Spleen (tissue), 11 donors: ENCODE measurements around the gene LRRC3. TPM values are rescaled to one million over a fixed set of nuclear protein-coding genes. Genes with fewer than 3 reads are reported as not detected.

Source experiments
- DNase-seq: peaks from one replicate; pipeline ENCODE4 v3.0.0-alpha.2; 2020
- H3K27ac ChIP-seq, 8 donors: fragments of 200-600 bp; sonication (generic) in 7 of 8; 1 replicate in 4 of 8; 2 replicates in 4 of 8; pipeline versions ENCODE4 v1.5.0 to v1.8.0; 2016 to 2021; ENCODE audit warnings: inconsistent platforms in 4 of 8, mild to moderate bottlenecking in 4 of 8, moderate library complexity in 1 of 8
- H3K27me3 ChIP-seq, 7 donors: fragments of 200-600 bp; sonication (generic) in 6 of 7; replicated peaks in 1 of 7; 1 replicate in 4 of 7; 2 replicates in 3 of 7; pipeline versions ENCODE4 v1.5.0 to v1.8.0; 2016 to 2021; ENCODE audit warnings: inconsistent platforms in 3 of 7, mild to moderate bottlenecking in 1 of 7
- H3K36me3 ChIP-seq, 6 donors: fragments of 200-600 bp; sonication (generic) in 5 of 6; 1 replicate in 4 of 6; 2 replicates in 2 of 6; pipeline versions ENCODE4 v1.5.0 to v1.8.0; 2016 to 2021; ENCODE audit warnings: inconsistent platforms in 2 of 6
- H3K4me1 ChIP-seq, 6 donors: fragments of 200-600 bp; sonication (generic) in 5 of 6; 1 replicate in 3 of 6; 2 replicates in 3 of 6; pipeline versions ENCODE4 v1.5.0 to v1.8.0; 2016 to 2021; ENCODE audit warnings: inconsistent platforms in 3 of 6
- H3K4me3 ChIP-seq, 8 donors: fragments of 200-600 bp; sonication (generic) in 7 of 8; 1 replicate in 4 of 8; 2 replicates in 4 of 8; pipeline versions ENCODE4 v1.5.0 to v1.8.0; 2016 to 2021; ENCODE audit warnings: inconsistent platforms in 4 of 8, mild to moderate bottlenecking in 4 of 8, moderate library complexity in 2 of 8
- H3K9me3 ChIP-seq, 8 donors: fragments of 200-600 bp; sonication (generic) in 7 of 8; 1 replicate in 4 of 8; 2 replicates in 4 of 8; pipeline versions ENCODE4 v1.5.0 to v1.8.0; 2016 to 2021; ENCODE audit warnings: inconsistent platforms in 4 of 8
- CTCF ChIP-seq, 11 experiments: fragments of 200-600 bp in 7 of 11; fragments of 450-650 bp in 4 of 11; sonication (generic) in 4 of 11; IDR thresholded peaks in 8 of 11; conservative IDR thresholded peaks in 3 of 11; 1 replicate in 7 of 11; 2 replicates in 4 of 11; pipeline versions ENCODE4 v1.4.0 to v1.8.0; 2016 to 2021; ENCODE audit warnings: antibody characterized with exemption in 11 of 11, inconsistent platforms in 4 of 11, mild to moderate bottlenecking in 1 of 11
- POLR2A ChIP-seq, 3 donors: fragments of 450-650 bp; IDR thresholded peaks; one replicate each; pipeline ENCODE4 v1.5.1; 2017; ENCODE audit warnings: antibody characterized with exemption in 3 of 3, mild to moderate bottlenecking in 1 of 3
- POLR2AphosphoS5 ChIP-seq, 3 donors: sonication (generic); formaldehyde crosslinking; IDR thresholded peaks; one replicate each; pipeline ENCODE4 v1.5.1; 2017; ENCODE audit warnings: antibody characterized with exemption in 3 of 3
- WGBS, 5 donors: extraction: QIAGEN DNeasy Blood & Tissue Kit in 3 of 5; methylation state at CpG; one replicate each; pipeline versions ENCODE4 v1.1.5 to v1.1.7; 2013 to 2018; 5-methylcytosine and 5-hydroxymethylcytosine counted together
- intact Hi-C: fragments of 100-400 bp; cut with DNase I; formaldehyde crosslinking; loops from one replicate; pipeline ENCODE4 v1.15.0; 2023; ENCODE audit warnings: low total_unique reads
- polyA plus RNA-seq, 3 donors: library from polyadenylated mRNA; stranded (reverse); fragments of 200-250 nt; gene quantifications; one replicate each; pipeline ENCODE4 v1.2.1, GENCODE V29; 2013
- total RNA-seq, 7 donors: library from RNA; depleted of rRNA in 3 of 7; stranded (reverse); fragments of >200 nt in 3 of 7; fragmentation: NEBNext Ultra II Directional in 4 of 7; extraction: Animal tissue kit (Norgen Biotek cat#: 25700) in 4 of 7; gene quantifications; one replicate each; pipeline versions ENCODE4 v1.1.0 to v1.2.1, GENCODE V29; 2016 to 2021
- donor health status: healthy with polysubstance abuse.
- donor health status: DM: no; HTN: no; CAD: no; lungs with moderate emphysema.
- donor health status: DM: no; HTN: no; CAD: no.
- donor health status: Bipolar disorder and iron deficiency.
- donor health status: healthy.
- donor health status: DM: no; HTN: no; CAD: no.
- donor health status: DM: yes; HTN: yes; CAD: no.

The LRRC3 gene
- total and polyA plus RNA-seq, 10 donors: 0.24 to 4.9 (median 2.5) TPM

GRCh38 chr21:44436111-44436611 lies 19.1 kb upstream of the LRRC3 start:
- WGBS, 5 donors: 92 to 99% (median 94%) methylated on average over 11 to 13 of the region's 13 CpGs
- intact Hi-C loops: loop anchor here (10.0 kb wide), 1 partner anchor 101 kb away; the partner anchor contains the start of gene CFAP410

GRCh38 chr21:44436958-44437357 lies 18.4 kb upstream of the LRRC3 start:
- peak; percentile 44 for DNase-seq
- intact Hi-C loops: loop anchor here (10.0 kb wide), 1 partner anchor 102 kb away; the partner anchor contains the start of gene CFAP410
- WGBS, 5 donors: 88 to 96% (median 92%) methylated on average over 6 to 18 of the region's 18 CpGs
- peaks cover 0 to 4% (median 0%) of the 10 kb centered on the region in 7 donors for H3K27me3 ChIP-seq
- peaks cover 0 to 100% (median 50%) of the 10 kb centered on the region in 6 donors for H3K36me3 ChIP-seq
- no peak overlapping the region for H3K27ac ChIP-seq
- H3K9me3 ChIP-seq: no peaks in the 10 kb centered on the region
- peak in 1 of 3 donors; percentile 5 for TF ChIP-seq POLR2AphosphoS5 (IDR thresholded peaks at IDR 0.05)
- no peak for TF ChIP-seq POLR2A (IDR thresholded peaks at IDR 0.05)
- no peak for TF ChIP-seq CTCF (IDR thresholded peaks at IDR 0.05 in 8 of 11, conservative IDR thresholded peaks at IDR 0.05 in 3 of 11)
- peaks cover 0 to 12% (median 5%) of the 10 kb centered on the region in 6 donors for H3K4me1 ChIP-seq
- no peak overlapping the region for H3K4me3 ChIP-seq

More at GRCh38 chr21:44436111-44436611, 19.1 kb upstream of the LRRC3 start:
- H3K36me3 ChIP-seq: peaks cover 0 to 94% (median 42%) of the 10 kb centered on the region in 6 donors
- H3K4me1 ChIP-seq: peaks cover 0 to 12% (median 5%) of the 10 kb centered on the region in 6 donors
- DNase-seq: peak; percentile 61
- peaks cover 0 to 6% (median 2%) of the 10 kb centered on the region in 8 donors for H3K9me3 ChIP-seq
- H3K27me3 ChIP-seq: peaks cover 0 to 4% (median 0%) of the 10 kb centered on the region in 7 donors
- no peak overlapping the region for H3K27ac ChIP-seq
- no peak overlapping the region for H3K4me3 ChIP-seq
- no peak for TF ChIP-seq POLR2AphosphoS5 (IDR thresholded peaks at IDR 0.05)
- no peak for TF ChIP-seq POLR2A (IDR thresholded peaks at IDR 0.05)
- TF ChIP-seq CTCF (IDR thresholded peaks at IDR 0.05 in 8 of 11, conservative IDR thresholded peaks at IDR 0.05 in 3 of 11): no peak

- 72 to 95% (median 87%) methylated on average over 5 of the region's 5 CpGs for WGBS, 5 donors
- Histone ChIP-seq H3K4me1 (peaks cover 0 to 12% (median 5%) of the 10 kb centered on the region in 6 donors), H3K27me3 (peaks cover 0 to 4% (median 0%) of the 10 kb centered on the region in 7 donors), H3K36me3 (peaks cover 0 to 100% (median 53%) of the 10 kb centered on the region in 6 donors), H3K27ac (no peak overlapping the region), H3K9me3 (no peaks in the 10 kb centered on the region), H3K4me3 (no peak overlapping the region)
- intact Hi-C loops: loop anchor here (10.0 kb wide), 1 partner anchor 103 kb away; the partner anchor contains the start of gene CFAP410
- DNase-seq: no peak
- TF ChIP-seq POLR2AphosphoS5 (IDR thresholded peaks at IDR 0.05): no peak
- TF ChIP-seq CTCF (IDR thresholded peaks at IDR 0.05 in 8 of 11, conservative IDR thresholded peaks at IDR 0.05 in 3 of 11): no peak
Observed at GRCh38 chr21:44437371-44437695, 18.0 kb upstream of the LRRC3 start.

GRCh38 chr21:44437696-44438431 lies 17.4 kb upstream of the LRRC3 start:
- no peak for TF ChIP-seq POLR2AphosphoS5 (IDR thresholded peaks at IDR 0.05)
- TF ChIP-seq POLR2A (IDR thresholded peaks at IDR 0.05): no peak
- TF ChIP-seq CTCF (IDR thresholded peaks at IDR 0.05 in 8 of 11, conservative IDR thresholded peaks at IDR 0.05 in 3 of 11): no peak
- peaks cover 0 to 100% (median 57%) of the 10 kb centered on the region in 6 donors for H3K36me3 ChIP-seq
- intact Hi-C loops: loop anchor here (10.0 kb wide), 1 partner anchor 103 kb away; the partner anchor contains the start of gene CFAP410
- H3K27me3 ChIP-seq: peaks cover 0 to 4% (median 0%) of the 10 kb centered on the region in 7 donors
- WGBS, 5 donors: 81 to 92% (median 91%) methylated on average over 5 to 19 of the region's 19 CpGs
- no peak overlapping the region for H3K4me3 ChIP-seq
- peaks cover 0 to 8% (median 5%) of the 10 kb centered on the region in 6 donors for H3K4me1 ChIP-seq
- no peak overlapping the region for H3K27ac ChIP-seq
- H3K9me3 ChIP-seq: no peaks in the 10 kb centered on the region
- peak; percentile 52 for DNase-seq
